HUES48 (cell line): ENCODE measurements around the gene RBMS3.
"Not testable (repeated sequence)": the region's sequence is repeated elsewhere in the genome, so short reads cannot be mapped to it uniquely, and the experiment has no call there.

Experiments used
- H3K27ac ChIP-seq: one replicate; pipeline ENCODE4 v1.7.0; 2013; ENCODE audit warnings: low read depth, low read length, inconsistent platforms
- H3K27me3 ChIP-seq: 2 replicates; pipeline ENCODE4 v1.6.1; 2013; ENCODE audit warnings: mild to moderate bottlenecking, low read length; ENCODE audit not compliant: control insufficient read depth, insufficient read depth
- H3K36me3 ChIP-seq: 2 replicates; pipeline ENCODE4 v1.6.1; 2013; ENCODE audit warnings: low read length; ENCODE audit not compliant: control insufficient read depth, insufficient read depth
- H3K4me1 ChIP-seq: 2 replicates; pipeline ENCODE4 v1.6.1; 2013; ENCODE audit warnings: mild to moderate bottlenecking, low read length; ENCODE audit not compliant: control insufficient read depth, insufficient read depth
- H3K4me3 ChIP-seq: 2 replicates; pipeline ENCODE4 v1.5.1; 2013; ENCODE audit warnings: mild to moderate bottlenecking, low read depth, low read length
- H3K9ac ChIP-seq: 2 replicates; pipeline ENCODE4 v1.6.1; 2013; ENCODE audit warnings: mild to moderate bottlenecking, low read depth, low read length, moderate library complexity
- H3K9me3 ChIP-seq: 2 replicates; pipeline ENCODE4 v1.6.1; 2013; ENCODE audit warnings: low read length; ENCODE audit not compliant: control insufficient read depth, insufficient read depth

RBMS3 gene

DNA sequence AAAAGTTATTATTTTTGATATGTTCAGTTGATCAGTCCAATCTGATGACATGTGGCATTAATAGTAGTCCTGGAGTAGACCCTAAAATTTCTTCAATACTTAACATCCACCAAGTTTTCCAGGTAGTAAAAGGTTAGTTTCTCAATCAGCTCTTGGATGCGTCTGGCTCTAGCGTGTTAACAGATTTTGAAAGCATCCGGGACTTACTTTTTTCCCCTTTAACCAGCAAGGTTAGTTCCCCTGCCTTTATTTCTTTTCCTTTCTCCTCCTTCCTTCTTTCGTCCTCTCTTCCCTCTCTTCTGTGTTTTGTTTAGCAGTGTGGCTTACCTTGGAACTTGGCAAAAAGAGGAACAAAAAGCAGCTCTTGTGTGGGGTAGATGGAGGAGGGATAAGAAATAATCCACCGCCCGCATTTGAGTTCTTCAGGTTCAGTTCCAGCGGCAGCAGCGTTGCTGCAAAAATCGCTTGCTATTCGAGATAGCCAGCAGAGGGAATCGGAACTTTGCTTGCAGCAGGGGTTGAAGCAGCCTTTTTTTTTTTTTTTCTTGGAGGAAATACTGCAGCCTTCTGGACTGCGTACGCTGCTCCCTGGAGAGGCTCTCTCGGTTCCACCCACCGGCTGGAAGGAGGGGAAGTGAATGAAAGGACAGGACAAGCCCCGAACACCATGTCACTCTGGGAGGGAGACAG lies at the start of gene RBMS3:
TSS of gene RBMS3 (plus strand) at position 668 of the 690 bp plus-strand sequence.
- Histone ChIP-seq H3K4me3 (peak within 1 kb of the TSS; percentile 69), H3K9ac (peak within 1 kb of the TSS; percentile 77), H3K36me3 (no peaks in the 10 kb centered on the region)

DNA sequence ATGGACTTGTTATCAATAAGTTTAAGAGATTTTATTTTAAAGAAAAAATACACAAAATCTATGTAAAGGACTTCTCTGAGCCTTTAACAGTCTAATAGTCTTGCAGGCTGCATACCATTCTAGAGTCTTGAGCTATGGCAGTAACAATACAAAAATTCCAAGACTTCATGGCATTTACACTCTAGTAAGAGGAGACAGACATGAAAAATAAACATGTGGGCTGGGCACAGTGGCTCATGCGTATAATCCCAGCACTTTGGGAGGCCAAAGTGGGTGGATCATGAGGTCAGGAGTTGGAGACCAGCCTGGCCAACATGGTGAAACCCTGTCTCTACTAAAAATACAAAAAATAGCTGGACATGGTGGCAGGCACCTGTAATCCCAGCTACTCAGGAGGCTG lies 47.7 kb upstream of the RBMS3 start:
- H3K9me3 ChIP-seq, H3K9ac ChIP-seq, H3K4me1 ChIP-seq, H3K4me3 ChIP-seq, H3K27me3 ChIP-seq, H3K36me3 ChIP-seq, H3K27ac ChIP-seq: not testable (repeated sequence)

More for the DNA sequence above, at the start of gene RBMS3:
- H3K27ac ChIP-seq: peak within 1 kb of the TSS; percentile 80
- peaks cover 70% of the 10 kb centered on the region for H3K4me1 ChIP-seq
- H3K9me3 ChIP-seq: no peaks in the 10 kb centered on the region
- no peaks in the 10 kb centered on the region for H3K27me3 ChIP-seq

DNA sequence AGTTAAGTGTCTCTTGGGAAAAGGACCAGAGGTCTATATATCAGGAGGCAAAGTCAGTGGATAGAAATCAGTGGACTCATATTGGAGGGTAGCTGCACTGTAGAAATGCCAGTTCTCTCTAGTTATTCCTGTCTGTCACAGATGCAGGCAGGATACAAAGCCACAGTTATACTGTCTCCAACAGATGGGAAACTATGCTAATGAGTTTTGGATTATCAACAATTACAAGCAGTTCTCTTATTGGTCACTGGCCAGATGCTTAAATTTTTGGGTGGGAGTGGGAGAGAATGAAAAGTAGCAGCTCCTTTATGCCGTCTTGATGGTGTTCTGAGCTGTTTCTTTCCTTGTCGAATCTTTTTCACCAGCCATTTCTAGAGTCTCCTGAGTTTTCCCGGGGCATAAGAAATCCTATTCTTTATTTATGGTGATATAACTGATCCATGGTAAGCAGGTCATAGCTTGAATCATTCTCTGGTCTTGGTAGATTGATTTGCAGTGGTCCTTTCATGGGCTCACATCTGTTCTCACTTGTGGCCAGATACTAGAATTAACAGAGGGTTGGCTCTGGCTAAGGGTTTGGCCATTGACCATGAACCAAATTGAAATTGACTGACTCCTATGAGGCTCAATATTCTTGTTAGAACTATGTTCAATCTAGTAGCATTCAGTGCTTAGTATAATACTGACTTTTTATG lies 44.6 kb upstream of the RBMS3 start:
- Histone ChIP-seq H3K27ac (no peak overlapping the region), H3K4me3 (no peak overlapping the region), H3K9me3 (no peaks in the 10 kb centered on the region), H3K36me3 (no peaks in the 10 kb centered on the region), H3K4me1 (peaks cover 23% of the 10 kb centered on the region), H3K9ac (no peak overlapping the region), H3K27me3 (no peaks in the 10 kb centered on the region)

DNA sequence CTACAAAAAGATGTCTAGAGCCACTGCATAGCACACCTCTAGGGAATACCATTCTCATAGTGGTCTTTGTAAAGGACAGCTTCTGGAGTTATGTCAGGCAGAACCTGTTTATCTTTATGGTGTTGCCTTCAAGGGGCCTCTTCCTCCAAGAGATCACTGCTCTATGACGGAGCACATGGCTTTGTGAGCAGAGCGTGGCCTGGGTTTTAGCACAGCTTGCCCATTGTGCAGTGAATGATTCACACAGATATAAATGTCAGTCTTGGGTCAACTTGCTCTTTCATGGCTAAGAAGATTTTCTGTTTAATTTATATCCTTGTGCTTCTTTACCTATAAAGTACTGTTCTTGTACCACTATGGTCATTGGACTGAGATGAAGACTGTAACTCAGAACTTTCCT lies 41.5 kb upstream of the RBMS3 start:
- Histone ChIP-seq H3K9ac (no peak overlapping the region), H3K4me1 (peaks cover 29% of the 10 kb centered on the region), H3K36me3 (no peaks in the 10 kb centered on the region), H3K9me3 (no peaks in the 10 kb centered on the region), H3K4me3 (no peak overlapping the region), H3K27me3 (no peaks in the 10 kb centered on the region), H3K27ac (no peak overlapping the region)

DNA sequence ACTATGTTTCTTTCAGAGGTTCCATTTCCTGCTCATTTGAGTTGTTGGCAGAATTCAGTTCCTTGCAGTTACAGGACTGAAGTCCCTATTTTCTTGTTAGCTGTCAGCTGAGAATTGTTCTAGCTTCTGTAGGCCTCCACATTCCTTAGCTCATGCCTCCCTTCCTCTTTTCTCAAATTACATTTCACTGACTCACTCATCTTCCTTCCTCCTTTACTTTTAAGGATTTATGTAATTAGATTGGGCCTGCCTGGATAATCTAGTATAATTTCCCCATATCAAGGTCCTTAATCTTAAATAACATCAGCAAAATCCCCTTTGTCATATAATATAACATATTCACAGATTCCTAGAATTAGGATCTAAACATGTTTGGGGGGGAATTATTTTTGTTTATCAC lies 40.6 kb upstream of the RBMS3 start:
- H3K9me3 ChIP-seq: no peaks in the 10 kb centered on the region
- no peak overlapping the region for H3K27ac ChIP-seq
- no peaks in the 10 kb centered on the region for H3K27me3 ChIP-seq
- no peak overlapping the region for H3K4me3 ChIP-seq
- H3K4me1 ChIP-seq: peaks cover 29% of the 10 kb centered on the region
- H3K9ac ChIP-seq: no peak overlapping the region
- H3K36me3 ChIP-seq: no peaks in the 10 kb centered on the region

DNA sequence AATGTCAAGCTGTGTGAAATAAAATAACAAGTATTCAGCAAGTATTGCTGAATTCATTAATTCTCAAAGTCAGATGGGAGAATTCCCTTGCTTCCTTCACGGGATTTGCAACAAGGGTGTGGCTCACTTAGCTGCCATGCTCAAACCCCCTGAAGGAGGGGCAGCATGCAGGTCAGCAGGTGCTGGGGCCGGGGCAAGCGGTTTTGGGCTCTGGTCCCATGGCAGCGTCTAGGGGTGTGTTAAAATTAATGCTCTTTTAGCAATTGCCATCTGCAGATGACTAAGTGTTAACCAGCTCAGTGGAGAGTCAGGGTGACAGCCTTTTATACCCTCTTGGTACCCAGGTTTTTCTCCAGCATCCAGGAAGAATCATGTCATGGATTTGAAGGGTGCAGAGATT lies 40.0 kb upstream of the RBMS3 start:
- Histone ChIP-seq H3K36me3 (no peaks in the 10 kb centered on the region), H3K27ac (no peak overlapping the region), H3K4me3 (no peak overlapping the region), H3K9ac (no peak overlapping the region), H3K4me1 (peaks cover 29% of the 10 kb centered on the region), H3K27me3 (no peaks in the 10 kb centered on the region), H3K9me3 (no peaks in the 10 kb centered on the region)

DNA sequence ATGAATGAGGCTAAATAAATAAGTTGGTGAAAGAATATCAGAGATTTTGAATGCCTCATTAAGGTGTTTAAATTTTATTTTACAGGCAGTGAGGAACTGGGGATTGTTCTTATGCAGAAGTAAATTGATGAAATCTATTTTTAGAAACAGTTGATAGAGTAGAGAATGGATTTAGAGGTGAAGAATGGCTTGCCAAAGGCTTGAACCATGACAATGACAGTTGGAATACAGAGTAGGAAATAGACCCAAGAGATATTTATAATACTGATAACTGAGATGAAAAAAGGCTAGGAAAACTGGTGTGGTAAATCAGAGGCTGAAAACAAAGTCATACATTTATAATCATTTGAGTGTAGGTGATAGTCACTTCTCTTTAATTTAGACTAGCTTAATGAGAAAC lies 39.0 kb upstream of the RBMS3 start:
- Histone ChIP-seq H3K4me3 (no peak overlapping the region), H3K36me3 (no peaks in the 10 kb centered on the region), H3K9me3 (no peaks in the 10 kb centered on the region), H3K27me3 (no peaks in the 10 kb centered on the region), H3K9ac (no peak overlapping the region), H3K4me1 (peaks cover 29% of the 10 kb centered on the region), H3K27ac (no peak overlapping the region)

DNA sequence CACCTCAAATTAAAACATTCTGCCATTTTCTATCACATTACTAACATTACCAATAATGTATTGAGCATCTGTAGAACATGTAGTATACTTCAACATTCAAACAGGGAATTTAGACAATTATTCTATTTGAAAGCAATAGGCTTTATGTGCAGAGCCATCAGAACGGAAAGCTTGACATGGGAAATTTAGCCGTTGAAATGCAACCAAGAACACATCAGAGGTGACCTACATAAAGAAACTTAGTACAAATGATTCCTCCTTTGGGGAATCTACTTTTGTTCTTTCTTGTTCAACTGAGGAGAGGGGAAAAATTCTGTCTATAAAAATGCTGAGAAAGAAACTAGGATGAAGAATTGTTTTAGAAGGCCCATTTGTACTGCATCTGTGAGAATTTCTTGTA lies 38.6 kb upstream of the RBMS3 start:
- no peak overlapping the region for H3K4me3 ChIP-seq
- no peak overlapping the region for H3K9ac ChIP-seq
- H3K27me3 ChIP-seq: no peaks in the 10 kb centered on the region
- no peak overlapping the region for H3K27ac ChIP-seq
- no peaks in the 10 kb centered on the region for H3K9me3 ChIP-seq
- H3K4me1 ChIP-seq: peaks cover 29% of the 10 kb centered on the region
- no peaks in the 10 kb centered on the region for H3K36me3 ChIP-seq

DNA sequence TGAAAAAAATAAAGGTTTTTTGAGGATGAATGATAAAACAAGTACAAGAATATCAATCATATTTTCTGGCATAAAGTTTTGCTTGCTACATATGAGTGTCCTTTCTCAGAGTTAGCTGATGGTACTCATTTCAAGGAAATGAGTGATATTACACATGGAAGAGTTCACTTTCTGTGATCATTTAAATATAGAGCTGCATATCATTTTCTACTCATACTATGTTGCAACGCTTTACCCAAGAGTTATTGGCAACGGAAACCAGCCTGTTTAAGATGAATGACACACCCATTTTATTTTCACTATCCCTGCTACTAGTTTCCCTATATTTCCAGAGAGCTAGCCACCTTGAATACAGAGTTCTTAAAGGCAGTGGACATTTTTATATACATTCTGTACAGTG lies 35.4 kb upstream of the RBMS3 start:
- Histone ChIP-seq H3K27me3 (no peaks in the 10 kb centered on the region), H3K9ac (no peak overlapping the region), H3K9me3 (no peaks in the 10 kb centered on the region), H3K4me1 (0 out of 2 replicates have a peak, but pooled peaks cover 6% of the 10 kb centered on the region), H3K36me3 (no peaks in the 10 kb centered on the region), H3K4me3 (no peak overlapping the region), H3K27ac (no peak overlapping the region)

DNA sequence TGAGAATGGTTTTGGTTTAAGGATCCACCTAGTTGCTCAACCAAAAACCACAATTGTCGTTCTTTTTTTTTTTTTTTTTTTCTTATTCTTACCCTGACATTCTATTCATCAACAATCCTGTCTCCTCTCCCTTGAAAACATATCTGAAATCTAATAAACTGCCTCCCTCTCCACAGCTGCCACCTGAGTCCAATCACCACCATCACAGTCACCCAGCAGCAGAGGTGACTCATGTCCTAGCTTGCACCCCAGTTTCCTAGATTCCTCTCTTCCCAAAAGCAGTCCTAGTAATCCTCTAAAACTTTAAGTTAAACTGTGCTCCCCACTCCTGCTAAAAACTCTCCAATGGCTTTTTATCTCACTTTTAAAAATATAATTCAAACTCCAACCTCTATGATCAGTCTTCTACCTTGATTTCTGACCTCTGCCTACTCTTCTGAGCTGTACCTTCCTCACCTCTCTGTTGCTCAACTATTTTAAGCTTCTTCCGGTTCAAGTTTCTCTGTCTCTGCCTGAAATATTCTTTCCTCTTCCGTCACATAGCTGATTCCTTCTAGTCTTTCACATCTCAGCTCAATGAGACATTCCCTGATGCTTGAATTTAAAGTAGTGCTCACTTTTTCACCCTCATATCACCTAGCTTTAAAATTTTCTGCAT lies 33.7 kb upstream of the RBMS3 start:
- Histone ChIP-seq H3K4me3 (no peak overlapping the region), H3K27me3 (no peaks in the 10 kb centered on the region), H3K9ac (no peak overlapping the region), H3K27ac (no peak overlapping the region), H3K9me3 (no peaks in the 10 kb centered on the region), H3K36me3 (no peaks in the 10 kb centered on the region), H3K4me1 (0 out of 2 replicates have a peak, but pooled peaks cover 6% of the 10 kb centered on the region)

DNA sequence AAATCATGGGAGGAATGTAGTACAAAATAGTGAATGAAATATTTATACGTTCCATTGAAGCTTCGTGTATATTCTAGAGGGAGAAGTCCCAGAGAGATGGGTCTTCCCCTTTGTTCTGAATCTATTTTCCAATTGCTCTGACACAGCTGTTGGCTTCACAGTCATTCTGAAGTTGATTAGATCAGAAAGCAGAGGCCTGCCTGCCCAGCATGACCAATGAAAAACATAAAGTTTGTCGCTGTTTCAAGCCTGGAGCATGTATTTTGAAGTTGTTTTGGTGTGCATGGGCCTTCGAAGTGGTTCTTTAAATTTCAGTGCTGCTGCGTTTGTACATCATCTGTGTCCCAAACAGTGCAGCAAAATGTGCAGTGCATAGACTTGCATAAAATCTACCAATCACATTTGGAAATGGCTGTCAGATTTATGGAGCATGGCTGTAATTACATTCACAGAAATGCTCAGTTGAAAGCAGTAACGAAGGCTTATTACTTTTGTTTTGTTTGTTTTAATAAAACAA lies 31.0 kb upstream of the RBMS3 start:
- Histone ChIP-seq H3K9me3 (no peaks in the 10 kb centered on the region), H3K27me3 (no peaks in the 10 kb centered on the region), H3K4me1 (no peaks in the 10 kb centered on the region), H3K27ac (no peak overlapping the region), H3K9ac (no peak overlapping the region), H3K4me3 (no peak overlapping the region), H3K36me3 (no peaks in the 10 kb centered on the region)
